Motor neuron (in vitro differentiated cells): ENCODE data around the gene ABHD17A. TPM values are rescaled to one million over a fixed set of nuclear protein-coding genes. Genes with fewer than 3 reads are reported as not detected.

ENCODE experiments used
- ATAC-seq, 8 experiments: fragments of 200-7000 bp; cut with Tn5 transposase; replicated peaks in 6 of 8; 2 replicates each; pipeline ENCODE4 v1.8.0; 2021; ENCODE audit warnings: mild to moderate bottlenecking in 8 of 8, moderate library complexity in 8 of 8
- H3K27ac ChIP-seq, 2 donors: fragments of 250-450 bp; sonication (Bioruptor Pico); 2 replicates each; pipeline ENCODE4 v1.9.0; 2021; ENCODE audit warnings: antibody characterized with exemption in 2 of 2, mild to moderate bottlenecking in 2 of 2, moderate library complexity in 1 of 2
- H3K4me1 ChIP-seq, 2 donors: fragments of 250-450 bp; sonication (Bioruptor Pico); replicated peaks in 1 of 2; 2 replicates each; pipeline ENCODE4 v1.6.1; 2021; ENCODE audit warnings: antibody characterized with exemption in 2 of 2, mild to moderate bottlenecking in 2 of 2, moderate library complexity in 1 of 2
- H3K4me3 ChIP-seq, 5 donors: fragments of 250-450 bp; sonication (Bioruptor Pico); 2 replicates each; pipeline ENCODE4 v1.9.0; 2021; ENCODE audit warnings: antibody characterized with exemption in 5 of 5, mild to moderate bottlenecking in 5 of 5, moderate library complexity in 4 of 5
- WGBS, 10 experiments: fragments of 450-650 bp; shearing (Covaris generic); methylation state at CpG; one replicate each; pipeline ENCODE4 v1.0.0; 2022; 5-methylcytosine and 5-hydroxymethylcytosine counted together
- in situ Hi-C, 9 experiments: fragments of 400-800 bp; cut with MboI; loops; one replicate each; pipeline ENCODE4 v1.15.0; 2021; ENCODE audit warnings: low sequenced_read_pairs in 9 of 9, low pct_unique_long_range_greater_than_20kb in 2 of 9; ENCODE audit not compliant: unreplicated experiment in 9 of 9
- total RNA-seq, 8 experiments: library from RNA; unstranded; fragments of 300-600 nt; gene quantifications; 2 replicates each; pipeline versions ENCODE4 v1.2.3 to v1.2.4, GENCODE V29; 2022

ABHD17A gene
- total RNA-seq, 8 experiments from 2014 or later: 30.4 to 42.3 (median 37.2) TPM

DNA sequence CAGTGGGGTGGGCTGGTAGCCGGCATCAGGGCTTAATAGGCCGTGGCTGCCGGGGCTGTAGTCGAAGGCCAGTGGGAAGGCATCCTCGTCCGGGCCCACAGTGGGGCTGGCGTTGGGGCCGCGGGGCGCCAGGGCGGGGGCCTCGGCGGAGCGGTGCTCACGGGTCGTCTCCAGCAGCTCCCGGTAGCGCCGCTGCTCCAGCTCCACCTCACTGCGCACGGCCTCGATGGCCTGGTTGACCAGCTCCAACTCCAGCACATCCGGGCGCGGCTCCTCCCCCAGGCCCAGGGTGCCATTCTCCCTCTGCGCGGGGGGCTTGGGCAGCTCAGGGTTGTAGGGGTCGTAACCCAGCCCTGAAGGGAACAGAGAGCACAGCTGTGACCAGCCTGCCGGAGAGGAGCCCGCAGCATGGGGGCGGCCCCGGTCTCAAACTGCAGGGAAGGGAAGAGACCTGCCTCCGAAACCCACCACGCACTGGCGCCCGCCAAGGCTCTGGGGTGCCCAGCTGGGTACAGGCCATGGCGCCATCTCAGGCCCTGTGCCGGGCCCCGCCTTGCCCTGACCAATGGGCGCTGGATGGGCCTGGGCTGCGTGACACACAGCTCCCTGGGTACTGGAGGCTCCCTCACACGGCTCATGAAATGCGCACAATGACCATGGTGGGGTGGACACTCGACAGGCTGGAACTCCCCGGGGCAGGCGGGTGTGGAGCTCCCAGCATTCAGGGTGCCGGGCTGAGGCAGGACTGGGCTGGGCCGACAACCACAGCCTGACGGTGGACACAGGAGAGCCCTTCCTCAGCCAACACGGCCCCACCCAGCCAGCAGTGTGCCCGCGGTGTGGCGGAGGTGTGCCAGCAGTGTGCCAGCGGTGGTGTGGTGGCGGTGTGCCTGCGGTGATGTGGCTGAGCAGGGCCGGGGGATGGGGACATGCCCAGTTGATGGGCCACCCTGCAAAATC is 56.7 kb downstream of the ABHD17A start:
- peak in 4 of 8 experiments; percentile 8 to 82 (median 65) for ATAC-seq
- H3K4me3 ChIP-seq: no peak overlapping the region
- in situ Hi-C loops: no loop called here
- no peak overlapping the region for H3K27ac ChIP-seq
- 28 to 96% (median 82%) methylated on average over 2 to 7 of the region's 57 CpGs; no CpG with 5 or more reads in 3 of the 10 experiments for WGBS, 10 experiments
- H3K4me1 ChIP-seq: peaks cover 2 to 18% of the 10 kb centered on the region in 2 donors

DNA sequence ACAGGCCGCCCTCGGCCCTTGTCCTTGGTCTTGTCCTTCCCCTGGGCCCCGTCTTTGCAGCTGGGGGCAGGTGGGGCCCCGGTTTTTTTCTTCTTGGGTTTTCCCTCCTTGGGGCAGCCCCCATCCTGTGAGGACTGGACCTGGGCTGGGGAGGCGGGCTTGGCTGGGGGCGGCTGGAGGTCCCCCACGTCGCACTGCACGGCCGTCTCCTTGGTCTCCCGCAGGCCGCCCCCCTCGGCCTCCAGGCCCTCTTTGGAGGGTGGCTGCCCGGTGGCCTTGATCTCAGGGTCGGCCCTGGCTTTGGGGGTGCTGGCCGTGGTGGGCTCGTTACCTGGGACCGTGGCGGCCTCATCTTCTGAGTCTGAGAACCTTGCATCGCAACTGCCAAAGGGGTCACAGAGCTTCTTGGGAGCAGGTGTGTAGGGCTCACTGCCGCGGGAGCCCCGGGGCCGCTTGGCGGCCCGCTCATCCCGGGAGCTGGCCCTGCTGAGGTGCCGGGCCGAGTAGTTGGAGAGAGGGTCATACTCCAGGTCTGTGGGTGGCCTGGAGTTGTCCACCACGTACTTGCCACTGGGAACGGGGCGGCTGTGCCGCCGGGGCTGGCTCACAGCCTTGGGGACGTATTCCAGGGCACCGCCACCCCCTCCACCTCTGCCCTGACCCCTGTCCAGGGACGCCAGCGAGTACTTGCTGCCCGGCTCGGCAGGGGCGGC is 57.6 kb downstream of the ABHD17A start:
- H3K4me3 ChIP-seq: no peak overlapping the region
- no peak overlapping the region for H3K27ac ChIP-seq
- peak in 1 of 8 experiments; percentile 1 for ATAC-seq
- in situ Hi-C loops: no loop called here
- WGBS, 10 experiments: 87 to 100% (median 100%) methylated on average over 2 to 3 of the region's 41 CpGs; no CpG with 5 or more reads in 6 of the 10 experiments
- H3K4me1 ChIP-seq: peaks cover 2 to 17% of the 10 kb centered on the region in 2 donors

Other genes with a start within 250 kb of the ABHD17A start
- gene TCF3, start 232.9 kb downstream of the ABHD17A start, total RNA-seq: 100 to 1,000 TPM in 1 of 8 experiments, 10 to 100 TPM in 7; 25.2 to 106 (median 44.9) TPM
- gene ONECUT3, start 132.0 kb downstream of the ABHD17A start, total RNA-seq: 1 to 10 TPM in 1 of 8 experiments, under 1 TPM in 6, not detected in 1; 0.11 to 3.7 (median 0.35) TPM
- 1 to 10 TPM in 1 of 8 experiments, under 1 TPM in 7; 0.32 to 2.3 (median 0.78) TPM for gene ATP8B3, start 73.2 kb downstream of the ABHD17A start, total RNA-seq
- gene REXO1, start 37.0 kb downstream of the ABHD17A start, total RNA-seq: 10 to 100 TPM in 4 of 8 experiments, 1 to 10 TPM in 4; 6.3 to 20.9 (median 11.1) TPM
- 10 to 100 TPM in 2 of 8 experiments, 1 to 10 TPM in 6; 2.7 to 18.6 (median 4.6) TPM for gene KLF16, start 21.9 kb downstream of the ABHD17A start, total RNA-seq
- gene ADAT3, start 19.9 kb upstream of the ABHD17A start, total RNA-seq: 1 to 10 TPM in 5 of 8 experiments, under 1 TPM in 3; 0.50 to 3.8 (median 2.1) TPM
- 10 to 100 TPM in 7 of 8 experiments, 1 to 10 TPM in 1; 8.4 to 47.8 (median 24.1) TPM for gene SCAMP4, start 19.9 kb upstream of the ABHD17A start, total RNA-seq
- 10 to 100 TPM; 25.6 to 68.4 (median 49.8) TPM for gene CSNK1G2, start 55.7 kb upstream of the ABHD17A start, total RNA-seq
- 10 to 100 TPM; 20.3 to 92.3 (median 57.2) TPM for gene BTBD2, start 130.2 kb upstream of the ABHD17A start, total RNA-seq
- 10 to 100 TPM; 33.0 to 95.2 (median 50.9) TPM for gene MKNK2, start 165.7 kb upstream of the ABHD17A start, total RNA-seq
- gene MOB3A, start 210.8 kb upstream of the ABHD17A start, total RNA-seq: 10 to 100 TPM in 4 of 8 experiments, 1 to 10 TPM in 4; 7.2 to 16.3 (median 10.0) TPM
- gene IZUMO4, start 211.4 kb upstream of the ABHD17A start, total RNA-seq: 1 to 10 TPM; 1.6 to 4.5 (median 3.2) TPM